SK-N-MC (cell line): ENCODE measurements around the gene EIF1AD.

Experiments used
- DNase-seq: peaks from one replicate; pipeline ENCODE4 v3.0.0-alpha.2; 2011; ENCODE audit warnings: low read depth, low spot score
- H3K27ac ChIP-seq: fragments of 200-600 bp; sonication (generic); 2 replicates; pipeline ENCODE4 v1.5.1; 2016; ENCODE audit warnings: mixed run types
- H3K36me3 ChIP-seq: fragments of 200-600 bp; sonication (generic); 2 replicates; pipeline ENCODE4 v1.6.1; 2017; ENCODE audit warnings: antibody characterized with exemption, low read length, mixed read lengths; ENCODE audit not compliant: insufficient read depth
- H3K4me3 ChIP-seq: fragments of 200-600 bp; sonication (generic); 2 replicates; pipeline ENCODE4 v1.5.1; 2016
- H3K9ac ChIP-seq: fragments of 200-600 bp; sonication (generic); 2 replicates; pipeline ENCODE4 v1.8.0; 2017; ENCODE audit warnings: mixed run types, mixed read lengths; ENCODE audit not compliant: insufficient read length
- H3K9me3 ChIP-seq: fragments of 200-600 bp; sonication (generic); 2 replicates; pipeline ENCODE4 v1.6.1; 2017; ENCODE audit warnings: low read depth, mild to moderate bottlenecking, antibody characterized with exemption, low read length, moderate library complexity, mixed read lengths
- EZH2 ChIP-seq: fragments of 200-600 bp; sonication (generic); IDR thresholded peaks from one replicate; pipeline ENCODE4 v1.6.1; 2017; ENCODE audit warnings: antibody characterized with exemption
- FOXP2 ChIP-seq: optimal IDR thresholded peaks from 2 replicates; pipeline ENCODE3; 2011; ENCODE audit warnings: mild to moderate bottlenecking, moderate library complexity; ENCODE audit not compliant: insufficient read depth; ENCODE audit errors: extremely low read length, control extremely low read depth
- POLR2AphosphoS5 ChIP-seq: IDR thresholded peaks from 2 replicates; pipeline ENCODE4 v1.6.1; 2012; ENCODE audit warnings: mild to moderate bottlenecking, low read depth, low read length, borderline replicate concordance

The EIF1AD gene

DNA sequence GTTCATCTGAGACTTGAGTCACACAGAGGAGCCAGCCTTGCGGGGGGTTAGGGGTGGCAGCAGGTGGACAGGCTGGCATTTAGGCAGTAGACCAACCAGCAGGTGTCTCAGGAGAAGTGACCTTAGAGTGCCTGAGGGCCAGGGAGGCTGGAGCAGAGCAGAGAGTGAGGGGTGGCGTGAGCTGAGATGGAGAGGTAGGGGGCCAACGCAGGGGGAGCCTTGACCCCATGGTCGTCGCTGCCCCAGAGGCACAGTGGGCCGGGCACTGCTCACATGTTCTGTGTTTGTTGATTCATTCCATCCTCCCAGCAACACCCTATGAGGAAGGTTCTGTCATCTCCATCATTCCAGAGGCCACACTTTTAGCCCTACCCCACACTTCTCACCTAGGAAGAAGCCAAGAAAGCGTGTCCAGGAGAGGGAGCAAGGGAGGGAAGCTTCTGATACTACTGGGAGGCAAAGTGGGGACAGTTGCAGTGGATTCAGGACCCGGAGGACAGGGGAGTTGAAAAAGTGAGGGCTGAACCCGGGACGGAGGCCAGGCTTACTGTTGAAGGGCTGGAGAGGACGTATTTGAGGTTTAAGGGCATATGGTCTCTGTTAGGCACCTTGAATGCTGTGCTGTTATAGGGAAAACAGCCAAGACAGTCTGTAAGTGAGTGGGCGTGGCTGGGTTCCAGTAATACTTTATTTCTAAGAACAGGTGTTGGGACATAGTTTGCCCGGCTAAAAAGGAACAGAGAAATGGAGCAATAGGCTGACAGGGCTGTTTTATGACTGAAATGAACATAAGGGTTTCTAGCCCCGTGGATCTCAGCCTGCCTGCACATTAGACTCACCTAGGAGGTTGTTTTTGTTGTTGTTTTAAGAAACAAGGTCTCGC, 33.1 kb downstream of the EIF1AD start:
- H3K9me3 ChIP-seq: no peaks in the 10 kb centered on the region
- H3K27ac ChIP-seq: no peak overlapping the region
- TF ChIP-seq EZH2 (no peak), POLR2AphosphoS5 (no peak), FOXP2 (no peak)
- H3K4me3 ChIP-seq: no peak overlapping the region
- no peak overlapping the region for H3K9ac ChIP-seq
- no peak for DNase-seq
- peaks cover 60% of the 10 kb centered on the region for H3K36me3 ChIP-seq

DNA sequence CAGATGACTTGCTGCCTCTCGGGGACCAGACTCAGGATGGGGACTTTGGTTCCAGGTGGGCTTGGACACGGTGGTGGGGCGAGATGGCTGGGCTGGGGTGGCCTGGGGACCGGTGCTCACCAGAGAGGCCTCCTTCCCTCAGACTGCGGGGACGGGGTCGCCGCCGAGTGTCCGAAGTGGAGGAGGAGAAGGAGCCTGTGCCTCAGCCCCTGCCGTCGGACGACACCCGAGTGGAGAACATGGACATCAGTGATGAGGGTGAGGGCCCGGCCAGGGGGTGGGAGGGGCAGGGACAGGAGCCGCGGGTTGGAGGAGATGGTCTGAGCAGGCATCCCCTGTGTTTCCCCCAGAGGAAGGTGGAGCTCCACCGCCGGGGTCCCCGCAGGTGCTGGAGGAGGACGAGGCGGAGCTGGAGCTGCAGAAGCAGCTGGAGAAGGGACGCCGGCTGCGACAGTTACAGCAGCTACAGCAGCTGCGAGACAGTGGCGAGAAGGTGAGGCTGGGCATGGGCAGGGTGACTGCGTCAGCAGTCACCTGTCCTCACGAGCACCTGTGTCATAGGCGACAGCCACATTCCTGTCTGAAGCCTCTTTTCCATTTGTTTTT, 34.5 kb downstream of the EIF1AD start:
- TF ChIP-seq FOXP2 (no peak), EZH2 (no peak), POLR2AphosphoS5 (no peak)
- Histone ChIP-seq H3K9ac (no peak overlapping the region), H3K36me3 (peaks cover 53% of the 10 kb centered on the region), H3K9me3 (no peaks in the 10 kb centered on the region), H3K27ac (no peak overlapping the region), H3K4me3 (no peak overlapping the region)
- no peak for DNase-seq

GRCh38 chr11:65965986-65966762, 35.8 kb downstream of the EIF1AD start:
- no peak overlapping the region for H3K4me3 ChIP-seq
- H3K9ac ChIP-seq: no peak overlapping the region
- TF ChIP-seq EZH2 (no peak), POLR2AphosphoS5 (no peak), FOXP2 (no peak)
- H3K36me3 ChIP-seq: peaks cover 53% of the 10 kb centered on the region
- H3K27ac ChIP-seq: no peak overlapping the region
- no peaks in the 10 kb centered on the region for H3K9me3 ChIP-seq
- no peak for DNase-seq

DNA sequence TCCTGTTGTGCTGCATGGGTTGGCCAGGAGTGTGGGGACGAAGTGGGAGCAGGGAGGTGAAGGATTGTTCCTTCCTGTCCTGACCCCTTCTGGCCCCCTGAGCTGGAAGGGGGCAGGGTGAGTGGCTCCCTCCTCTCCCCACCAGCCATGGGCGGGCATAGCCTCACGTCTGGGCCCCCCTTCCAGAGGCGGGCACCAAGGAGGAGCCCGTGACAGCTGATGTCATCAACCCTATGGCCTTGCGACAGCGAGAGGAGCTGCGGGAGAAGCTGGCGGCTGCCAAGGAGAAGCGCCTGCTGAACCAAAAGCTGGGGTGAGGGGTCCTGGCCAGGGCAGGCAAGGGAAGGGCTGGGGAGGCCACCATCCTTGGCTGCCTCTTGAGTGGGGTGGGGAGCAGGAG, 37.1 kb downstream of the EIF1AD start:
- no peak overlapping the region for H3K27ac ChIP-seq
- H3K36me3 ChIP-seq: peaks cover 53% of the 10 kb centered on the region
- no peak overlapping the region for H3K4me3 ChIP-seq
- no peak for TF ChIP-seq EZH2
- TF ChIP-seq POLR2AphosphoS5: no peak
- no peak for TF ChIP-seq FOXP2
- H3K9me3 ChIP-seq: no peaks in the 10 kb centered on the region
- no peak overlapping the region for H3K9ac ChIP-seq
- DNase-seq: no peak

DNA sequence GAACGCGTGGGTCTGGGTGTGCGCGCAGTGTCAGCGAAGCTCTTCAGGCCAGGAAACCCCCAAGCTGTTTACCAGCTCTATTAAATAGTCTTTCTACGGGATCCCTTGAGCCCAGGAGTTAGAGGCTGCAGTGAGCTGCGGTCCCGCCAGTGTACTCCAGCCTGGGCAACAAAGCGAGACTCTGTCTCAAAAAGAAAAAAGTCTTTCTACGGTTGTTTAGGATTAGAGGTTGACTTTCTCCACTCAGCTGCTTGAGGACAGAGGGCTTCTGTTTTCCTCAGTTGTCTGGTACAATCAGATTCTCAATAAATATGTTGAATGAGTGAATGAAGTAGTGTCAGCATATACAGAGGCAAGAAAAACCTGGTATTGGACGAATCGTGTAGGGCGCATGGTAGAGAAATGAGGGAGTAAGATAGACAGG, 39.8 kb downstream of the EIF1AD start:
- Histone ChIP-seq H3K27ac (no peak overlapping the region), H3K9me3 (no peaks in the 10 kb centered on the region), H3K4me3 (peak overlapping the region; percentile 95), H3K9ac (peak overlapping the region; percentile 97), H3K36me3 (peaks cover 34% of the 10 kb centered on the region)
- no peak for DNase-seq
- TF ChIP-seq POLR2AphosphoS5: no peak
- TF ChIP-seq EZH2: no peak
- no peak for TF ChIP-seq FOXP2

GRCh38 chr11:65961267-65962140, 40.5 kb downstream of the EIF1AD start, which contains the start of gene SART1:
Gene SART1, plus strand, starts transcription at chr11:65961734. Its CDS starts 47 bp downstream, at chr11:65961781.
- Histone ChIP-seq H3K9ac (peak within 1 kb of the TSS; percentile 97), H3K27ac (peak within 1 kb of the TSS; percentile 86), H3K4me3 (peak within 1 kb of the TSS; percentile 95), H3K36me3 (peaks cover 28% of the 10 kb centered on the region), H3K9me3 (no peaks in the 10 kb centered on the region)
- TF ChIP-seq FOXP2: peak; percentile 36
- peak; percentile 97 for TF ChIP-seq POLR2AphosphoS5
- TF ChIP-seq EZH2: no peak
- peak; percentile 95 for DNase-seq

- peaks cover 21% of the 10 kb centered on the region for H3K36me3 ChIP-seq
- DNase-seq: no peak
- H3K4me3 ChIP-seq: peak overlapping the region; percentile 95
- TF ChIP-seq FOXP2: no peak
- TF ChIP-seq POLR2AphosphoS5: no peak
- no peak for TF ChIP-seq EZH2
- H3K9ac ChIP-seq: peak overlapping the region; percentile 97
- H3K27ac ChIP-seq: peak overlapping the region; percentile 86
- no peaks in the 10 kb centered on the region for H3K9me3 ChIP-seq
These were observed 41.1 kb downstream of the EIF1AD start for GRCh38 chr11:65960824-65961266.
